GM23248 (cell line): ENCODE measurements around the gene NXPE2.

Experiments
- EZH2 ChIP-seq: fragments of 200-600 bp; sonication (generic); IDR thresholded peaks from 2 replicates; pipeline ENCODE4 v1.6.1; 2018; ENCODE audit warnings: antibody characterized with exemption, mild to moderate bottlenecking; ENCODE audit not compliant: insufficient read depth, poor library complexity, severe bottlenecking
- EZH2phosphoT487 ChIP-seq: fragments of 200-600 bp; sonication (generic); IDR thresholded peaks from 2 replicates; pipeline ENCODE4 v1.6.1; 2018; ENCODE audit warnings: antibody characterized with exemption, moderate library complexity, mild to moderate bottlenecking, low read depth; ENCODE audit not compliant: insufficient read depth

DNA sequence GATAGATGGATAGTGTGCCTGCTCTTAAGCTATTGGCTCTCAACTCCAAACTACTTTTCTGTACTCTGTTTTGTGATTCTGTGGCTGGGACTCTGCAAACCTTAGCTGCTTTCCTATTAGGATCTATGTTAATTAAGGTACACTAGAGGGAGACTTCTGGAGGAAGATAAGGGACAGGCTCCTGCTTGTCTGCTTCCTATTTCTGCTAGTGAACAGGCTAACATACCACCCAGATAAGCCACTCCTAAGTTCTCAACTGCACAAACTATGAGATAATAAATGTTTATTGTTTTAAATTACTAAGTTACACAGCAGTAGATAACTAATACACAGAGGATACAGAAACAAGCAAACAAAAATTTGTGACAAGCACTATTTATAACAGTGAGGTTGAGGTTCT is 10.2 kb upstream of the NXPE2 start:
- no peak for TF ChIP-seq EZH2phosphoT487
- no peak for TF ChIP-seq EZH2
